MCF 10A (cell line): ENCODE data around the gene RNU6-9. TPM values are rescaled to one million over a fixed set of nuclear protein-coding genes. Genes with fewer than 3 reads are reported as not detected.

Experiments
- BruUV-seq: library from RNA; stranded (reverse); fragments of 400-500 nt; replicated peaks from 2 replicates; lab custom pipeline; 2021; lab: Mats Ljungman, UMichigan
- CTCF ChIA-PET: fragments of 300-600 bp; sonication (Branson Sonifier 250); formaldehyde crosslinking; extraction: SDS; loops from one replicate; lab custom pipeline; 2021; ENCODE audit warnings: antibody characterized with exemption, inconsistent platforms; lab: Yijun Ruan, JAX
- POLR2A ChIA-PET: fragments of 300-600, 350-650 bp; sonication (Branson Sonifier 250); formaldehyde crosslinking; extraction: SDS; loops from one replicate; lab custom pipeline; 2020; ENCODE audit warnings: antibody characterized with exemption, inconsistent platforms; lab: Yijun Ruan, JAX
- DNase-seq: peaks from one replicate; pipeline ENCODE4 v3.0.0-alpha.2; 2018; ENCODE audit not compliant: unreplicated experiment
- H3K27ac Mint-ChIP-seq: one replicate; pipeline ENCODE4 v1.8.0; 2022; ENCODE audit warnings: mild to moderate bottlenecking, low read depth, mixed read lengths; ENCODE audit not compliant: unreplicated experiment
- H3K27me3 Mint-ChIP-seq: one replicate; pipeline ENCODE4 v1.8.0; 2022; ENCODE audit warnings: mixed read lengths; ENCODE audit not compliant: insufficient read depth, unreplicated experiment
- H3K36me3 Mint-ChIP-seq: one replicate; pipeline ENCODE4 v1.8.0; 2022; ENCODE audit warnings: mild to moderate bottlenecking, moderate library complexity, mixed read lengths; ENCODE audit not compliant: insufficient read depth, unreplicated experiment
- H3K4me1 Mint-ChIP-seq: one replicate; pipeline ENCODE4 v1.8.0; 2022; ENCODE audit warnings: mixed read lengths; ENCODE audit not compliant: insufficient read depth, unreplicated experiment
- H3K4me3 Mint-ChIP-seq: one replicate; pipeline ENCODE4 v1.8.0; 2022; ENCODE audit warnings: mild to moderate bottlenecking, moderate library complexity, mixed read lengths; ENCODE audit not compliant: unreplicated experiment
- H3K9me3 Mint-ChIP-seq: one replicate; pipeline ENCODE4 v1.8.0; 2022; ENCODE audit warnings: mixed read lengths; ENCODE audit not compliant: unreplicated experiment
- CTCF ChIP-seq: fragments of 200-600 bp; IDR thresholded peaks from one replicate; pipeline ENCODE4 v1.8.0; 2022; ENCODE audit warnings: antibody characterized with exemption, mild to moderate bottlenecking; ENCODE audit not compliant: unreplicated experiment
- intact Hi-C: fragments of 100-400 bp; cut with micrococcal nuclease; formaldehyde crosslinking; loops from 2 replicates; pipeline ENCODE4 v1.14.1; 2022
- total RNA-seq: library from RNA; stranded (reverse); gene quantifications from 2 replicates; pipeline ENCODE4 v1.2.3, GENCODE V29; 2022

Gene RNU6-9
- total RNA-seq, 1 experiment from 2014 or later: not detected

- H3K4me1 Mint-ChIP-seq: peaks cover 29% of the 10 kb centered on the region
- BruUV-seq: no TSS peak
- H3K9me3 Mint-ChIP-seq: no peaks in the 10 kb centered on the region
- intact Hi-C loops: no loop called here
- H3K4me3 Mint-ChIP-seq: no peak overlapping the region
- CTCF ChIA-PET: interaction anchor here (1.2 kb wide), 1 partner anchor 257 kb away, joined by 3 read pairs; no protein-coding TSS in a partner anchor
- H3K36me3 Mint-ChIP-seq: peaks cover 19% of the 10 kb centered on the region
- no peaks in the 10 kb centered on the region for H3K27me3 Mint-ChIP-seq
- no peak for TF ChIP-seq CTCF
- no peak for DNase-seq
- no peak overlapping the region for H3K27ac Mint-ChIP-seq
- POLR2A ChIA-PET: interaction anchor here (0.9 kb wide), 1 partner anchor 313 kb away, joined by 3 read pairs; no protein-coding TSS in a partner anchor
Observed at GRCh38 chr19:937259-937694, 44.0 kb downstream of the RNU6-9 start.

GRCh38 chr19:938233-938923 is 45.1 kb downstream of the RNU6-9 start:
- ChIA-PET CTCF (interaction anchor here (0.7 to 3.0 kb wide), 4 partner anchors 15 to 256 kb away, joined by 3 to 9 read pairs (median 4); no protein-coding TSS in a partner anchor), POLR2A (interaction anchor here (0.6 to 1.0 kb wide), 5 partner anchors 8 to 312 kb away, joined by 3 to 4 read pairs (median 3); no protein-coding TSS in a partner anchor)
- Mint-ChIP-seq H3K4me1 (peaks cover 20% of the 10 kb centered on the region), H3K27me3 (no peaks in the 10 kb centered on the region), H3K9me3 (no peaks in the 10 kb centered on the region), H3K36me3 (peaks cover 18% of the 10 kb centered on the region), H3K4me3 (no peak overlapping the region), H3K27ac (no peak overlapping the region)
- intact Hi-C loops: no loop called here
- BruUV-seq: no TSS peak
- TF ChIP-seq CTCF: no peak
- no peak for DNase-seq

- ChIA-PET CTCF (interaction anchor here (3.0 kb wide), 1 partner anchor 31 kb away, joined by 9 read pairs; no protein-coding TSS in a partner anchor), POLR2A (interaction anchor here (0.7 kb wide), 1 partner anchor 44 kb away, joined by 3 read pairs; no protein-coding TSS in a partner anchor)
- intact Hi-C loops: no loop called here
- Mint-ChIP-seq H3K4me1 (peaks cover 15% of the 10 kb centered on the region), H3K4me3 (no peak overlapping the region), H3K27me3 (no peaks in the 10 kb centered on the region), H3K36me3 (peaks cover 18% of the 10 kb centered on the region), H3K27ac (no peak overlapping the region), H3K9me3 (no peaks in the 10 kb centered on the region)
- BruUV-seq: no TSS peak
- TF ChIP-seq CTCF: no peak
- no peak for DNase-seq
Observed at GRCh38 chr19:939439-939838, 46.2 kb downstream of the RNU6-9 start.

- intact Hi-C loops: loop anchor here (2.0 kb wide), 1 partner anchor 19 kb away; no protein-coding TSS in a partner anchor
- Mint-ChIP-seq H3K36me3 (peaks cover 18% of the 10 kb centered on the region), H3K27me3 (no peaks in the 10 kb centered on the region), H3K4me1 (peaks cover 20% of the 10 kb centered on the region), H3K9me3 (no peaks in the 10 kb centered on the region), H3K27ac (no peak overlapping the region), H3K4me3 (peak overlapping the region; percentile 28)
- no peak for TF ChIP-seq CTCF
- ChIA-PET CTCF (interaction anchor here (3.0 kb wide), 1 partner anchor 30 kb away, joined by 9 read pairs; no protein-coding TSS in a partner anchor), POLR2A (interaction anchor here (0.6 to 0.7 kb wide), 4 partner anchors 44 to 267 kb away, joined by 3 to 5 read pairs (median 3); no protein-coding TSS in a partner anchor)
- no TSS peak for BruUV-seq
- no peak for DNase-seq
Observed at GRCh38 chr19:939922-940321, 46.6 kb downstream of the RNU6-9 start.
